ENCODE results near the gene STRN4. TPM values are rescaled to one million over a fixed set of nuclear protein-coding genes. Genes with fewer than 3 reads are reported as not detected.

The STRN4 gene
- total RNA-seq, 4 donors from 2014 or later, result 77.4 to 127 (median 87.4) TPM

- Histone ChIP-seq H3K9me3 (no peaks in the 10 kb centered on the region), H3K27ac (no peak overlapping the region), H3K27me3 (no peaks in the 10 kb centered on the region), H3K36me3 (peaks cover 3 to 98% (median 48%) of the 10 kb centered on the region in 3 donors), H3K4me3 (no peak overlapping the region), H3K4me1 (peaks cover 0 to 30% (median 2%) of the 10 kb centered on the region in 4 donors)
- WGBS, 2 donors, result 81% methylated on average over 20 of the region's 20 CpGs
- TF ChIP-seq POLR2A (IDR thresholded peaks at IDR 0.05), result no peak
- no peak for TF ChIP-seq EP300 (IDR thresholded peaks at IDR 0.05)
- no peak for TF ChIP-seq CTCF (IDR thresholded peaks at IDR 0.05)
- DNase-seq (ENCODE audit: low spot score in 2 of 2), result no peak
Measured at GRCh38 chr19:46724468-46724867, 21.8 kb downstream of the STRN4 start.

GRCh38 chr19:46723471-46723870, 22.8 kb downstream of the STRN4 start:
- no peak for DNase-seq (ENCODE audit: low spot score in 2 of 2)
- Histone ChIP-seq H3K36me3 (peaks cover 3 to 90% (median 44%) of the 10 kb centered on the region in 3 donors), H3K27me3 (no peaks in the 10 kb centered on the region), H3K27ac (no peak overlapping the region), H3K4me1 (peaks cover 0 to 22% (median 6%) of the 10 kb centered on the region in 4 donors), H3K9me3 (no peaks in the 10 kb centered on the region), H3K4me3 (no peak overlapping the region)
- TF ChIP-seq EP300 (IDR thresholded peaks at IDR 0.05) (no peak), POLR2A (IDR thresholded peaks at IDR 0.05) (no peak), CTCF (IDR thresholded peaks at IDR 0.05) (no peak)
- WGBS, 2 donors, result 93 to 96% methylated on average over 4 to 6 of the region's 6 CpGs

GRCh38 chr19:46723023-46723461, 23.2 kb downstream of the STRN4 start:
- Histone ChIP-seq H3K27ac (no peak overlapping the region), H3K4me3 (no peak overlapping the region), H3K36me3 (peaks cover 3 to 86% (median 42%) of the 10 kb centered on the region in 3 donors), H3K4me1 (peaks cover 0 to 22% (median 7%) of the 10 kb centered on the region in 4 donors), H3K27me3 (no peaks in the 10 kb centered on the region), H3K9me3 (no peaks in the 10 kb centered on the region)
- TF ChIP-seq POLR2A (IDR thresholded peaks at IDR 0.05) (no peak), CTCF (IDR thresholded peaks at IDR 0.05) (no peak)
- DNase-seq (ENCODE audit: low spot score in 2 of 2), result no peak
- 81 to 95% methylated on average over 5 to 13 of the region's 16 CpGs for WGBS, 2 donors

GRCh38 chr19:46722421-46723022, 23.7 kb downstream of the STRN4 start:
- Histone ChIP-seq H3K36me3 (peaks cover 3 to 81% (median 37%) of the 10 kb centered on the region in 3 donors), H3K27ac (no peak overlapping the region), H3K4me1 (peaks cover 0 to 22% (median 12%) of the 10 kb centered on the region in 4 donors), H3K9me3 (no peaks in the 10 kb centered on the region), H3K27me3 (no peaks in the 10 kb centered on the region), H3K4me3 (no peak overlapping the region)
- no peak for DNase-seq (ENCODE audit: low spot score in 2 of 2)
- 83 to 84% methylated on average over 16 to 25 of the region's 25 CpGs for WGBS, 2 donors
- TF ChIP-seq CTCF (IDR thresholded peaks at IDR 0.05), result no peak
- no peak for TF ChIP-seq EP300 (IDR thresholded peaks at IDR 0.05)
- no peak for TF ChIP-seq POLR2A (IDR thresholded peaks at IDR 0.05)

- TF ChIP-seq CTCF (IDR thresholded peaks at IDR 0.05) (no peak), POLR2A (IDR thresholded peaks at IDR 0.05) (no peak), EP300 (IDR thresholded peaks at IDR 0.05) (no peak)
- no peak for DNase-seq (ENCODE audit: low spot score in 2 of 2)
- Histone ChIP-seq H3K27me3 (no peaks in the 10 kb centered on the region), H3K4me1 (peaks cover 0 to 21% (median 13%) of the 10 kb centered on the region in 4 donors), H3K36me3 (peaks cover 3 to 75% (median 32%) of the 10 kb centered on the region in 3 donors), H3K4me3 (no peak overlapping the region), H3K27ac (no peak overlapping the region), H3K9me3 (no peaks in the 10 kb centered on the region)
- WGBS, 2 donors, result 84 to 86% methylated on average over 17 of the region's 17 CpGs
Measured at GRCh38 chr19:46722004-46722380, 24.3 kb downstream of the STRN4 start.

Measured in tibial nerve (tissue), 4 donors.